H1 (cell line): ENCODE measurements around the gene WRAP73. TPM values are rescaled to one million over a fixed set of nuclear protein-coding genes. Genes with fewer than 3 reads are reported as not detected.

Experiments used
- POU5F1 ChIP-seq: IDR thresholded peaks from 2 replicates; pipeline ENCODE4 v1.6.1; 2011; ENCODE audit warnings: low read depth, mild to moderate bottlenecking, low read length, moderate library complexity
- polyA plus RNA-seq, 7 experiments: library from polyadenylated mRNA; depleted of rRNA in 3 of 7; stranded (reverse) in 5 of 7; unstranded in 2 of 7; fragments of >200 nt in 5 of 7; fragments of 200-250 nt in 2 of 7; gene quantifications; 1 replicate in 5 of 7; 2 replicates in 1 of 7; 4 replicates in 1 of 7; pipeline versions ENCODE4 v1.2.1 to v1.2.3, GENCODE V29; 2011 to 2013; ENCODE audit warnings: missing spikeins in 2 of 7, mixed read lengths in 2 of 7
- total RNA-seq: library from RNA; stranded (reverse); fragmentation: NEBNext Ultra II Directional; extraction: Animal tissue kit (Norgen Biotek cat#: 25700); gene quantifications from 2 replicates; pipeline ENCODE4 v1.2.1, GENCODE V29; 2021

Gene WRAP73
- total and polyA plus RNA-seq, 2 of the 8 experiments (the other 6 are each of a cell fraction or from before 2014, with no cell fraction given), result 30.3 to 50.7 TPM

GRCh38 chr1:3608154-3608553 lies 41.7 kb downstream of the WRAP73 start (continued):
- no peak for TF ChIP-seq POU5F1
